H9 (cell line): ENCODE results near the gene SLC22A15. TPM values are rescaled to one million over a fixed set of nuclear protein-coding genes. Genes with fewer than 3 reads are reported as not detected.

Experiments used
- DNase-seq: peaks from one replicate; pipeline ENCODE4 v3.0.0-alpha.2; 2017
- H2AFZ ChIP-seq: one replicate; pipeline ENCODE4 v1.6.1; 2013; ENCODE audit warnings: mild to moderate bottlenecking, low read length, control low read depth, moderate library complexity
- H2AK5ac ChIP-seq: 2 replicates; pipeline ENCODE4 v1.6.1; 2013; ENCODE audit warnings: low read length, control low read depth, mixed read lengths; ENCODE audit not compliant: insufficient read length
- H2BK120ac ChIP-seq: one replicate; pipeline ENCODE4 v1.6.1; 2013; ENCODE audit warnings: low read depth, mild to moderate bottlenecking, low read length, control low read depth, inconsistent platforms; ENCODE audit not compliant: poor library complexity, severe bottlenecking
- H2BK12ac ChIP-seq: 2 replicates; pipeline ENCODE4 v1.6.1; 2013; ENCODE audit warnings: low read length, control low read depth, mixed read lengths, low read depth; ENCODE audit not compliant: insufficient read length
- H2BK15ac ChIP-seq: 2 replicates; pipeline ENCODE4 v1.6.1; 2013; ENCODE audit warnings: low read depth, low read length, control low read depth
- H2BK20ac ChIP-seq: one replicate; pipeline ENCODE4 v1.6.1; 2013; ENCODE audit warnings: low read depth, mild to moderate bottlenecking, low read length, control low read depth, inconsistent platforms; ENCODE audit not compliant: poor library complexity, severe bottlenecking
- H2BK5ac ChIP-seq: 2 replicates; pipeline ENCODE4 v1.6.1; 2013; ENCODE audit warnings: low read length, control low read depth, mixed read lengths; ENCODE audit not compliant: insufficient read length
- H3K14ac ChIP-seq: 2 replicates; pipeline ENCODE4 v1.6.1; 2013; ENCODE audit warnings: low read length, control low read depth; ENCODE audit not compliant: insufficient read depth
- H3K18ac ChIP-seq: 2 replicates; pipeline ENCODE4 v1.6.1; 2013; ENCODE audit warnings: low read depth, mild to moderate bottlenecking, mixed read lengths, low read length, control low read depth; ENCODE audit not compliant: insufficient read length
- H3K23ac ChIP-seq: 2 replicates; pipeline ENCODE4 v1.6.1; 2013; ENCODE audit warnings: low read length, control low read depth, mixed read lengths, low read depth; ENCODE audit not compliant: insufficient read length
- H3K23me2 ChIP-seq: 2 replicates; pipeline ENCODE4 v1.6.1; 2013; ENCODE audit warnings: low read depth, mild to moderate bottlenecking, mixed read lengths, low read length, control low read depth; ENCODE audit not compliant: insufficient read length, poor library complexity, severe bottlenecking
- H3K27ac ChIP-seq: 2 replicates; pipeline ENCODE4 v1.5.1; 2013; ENCODE audit warnings: low read length, control low read depth, mixed read lengths, low read depth; ENCODE audit not compliant: insufficient read length
- H3K27me3 ChIP-seq: 2 replicates; pipeline ENCODE4 v1.6.1; 2013; ENCODE audit warnings: low read length, control low read depth, inconsistent platforms; ENCODE audit not compliant: insufficient read depth
- H3K4ac ChIP-seq: 2 replicates; pipeline ENCODE4 v1.6.1; 2013; ENCODE audit warnings: low read depth, mild to moderate bottlenecking, control low read depth, inconsistent platforms, low read length, moderate library complexity
- H3K4me1 ChIP-seq: 2 replicates; pipeline ENCODE4 v1.6.1; 2013; ENCODE audit warnings: low read length, control low read depth, inconsistent platforms; ENCODE audit not compliant: insufficient read depth
- H3K4me2 ChIP-seq: 2 replicates; pipeline ENCODE4 v1.6.1; 2013; ENCODE audit warnings: low read length, control low read depth, mixed read lengths; ENCODE audit not compliant: insufficient read length, insufficient read depth
- H3K56ac ChIP-seq: 2 replicates; pipeline ENCODE4 v1.6.1; 2013; ENCODE audit warnings: low read depth, mild to moderate bottlenecking, mixed read lengths, low read length, control low read depth; ENCODE audit not compliant: insufficient read length
- H3K79me1 ChIP-seq: 2 replicates; pipeline ENCODE4 v1.6.1; 2013; ENCODE audit warnings: low read depth, mild to moderate bottlenecking, moderate library complexity, low read length, control low read depth, inconsistent platforms; ENCODE audit not compliant: insufficient read depth, poor library complexity, severe bottlenecking
- H3K79me2 ChIP-seq: 2 replicates; pipeline ENCODE4 v1.6.1; 2013; ENCODE audit warnings: low read length, control low read depth, inconsistent platforms; ENCODE audit not compliant: insufficient read depth
- H3K9ac ChIP-seq: 2 replicates; pipeline ENCODE4 v1.6.1; 2013; ENCODE audit warnings: low read length, control low read depth, mixed read lengths; ENCODE audit not compliant: insufficient read length; ENCODE audit errors: extremely low read depth
- H3K9me3 ChIP-seq: one replicate; pipeline ENCODE4 v1.6.1; 2013; ENCODE audit warnings: low read depth, low read length, inconsistent platforms; ENCODE audit not compliant: control insufficient read depth
- H3T11ph ChIP-seq: one replicate; pipeline ENCODE4 v1.6.1; 2013; ENCODE audit warnings: mild to moderate bottlenecking, low read length, control low read depth, inconsistent platforms
- H4K20me1 ChIP-seq: one replicate; pipeline ENCODE4 v1.6.1; 2013; ENCODE audit not compliant: control insufficient read depth, insufficient read length, insufficient read depth
- H4K5ac ChIP-seq: 2 replicates; pipeline ENCODE4 v1.6.1; 2013; ENCODE audit warnings: low read depth, mild to moderate bottlenecking, mixed read lengths, low read length, control low read depth; ENCODE audit not compliant: insufficient read length
- H4K8ac ChIP-seq: replicated peaks from 2 replicates; pipeline ENCODE4 v1.6.1; 2013; ENCODE audit warnings: low read length, control low read depth, mixed read lengths, low read depth; ENCODE audit not compliant: insufficient read length
- H4K91ac ChIP-seq: 2 replicates; pipeline ENCODE4 v1.6.1; 2013; ENCODE audit warnings: low read depth, mild to moderate bottlenecking, moderate library complexity, mixed read lengths, low read length, control low read depth; ENCODE audit not compliant: insufficient read length
- H3K27ac Mint-ChIP-seq, 3 experiments: 2 replicates in 2 of 3; 3 replicates in 1 of 3; pipeline ENCODE4 v1.8.0; 2020 to 2021; ENCODE audit warnings: mixed read lengths in 3 of 3, mild to moderate bottlenecking in 1 of 3, moderate library complexity in 1 of 3
- H3K27me3 Mint-ChIP-seq: 2 replicates; pipeline ENCODE4 v1.8.0; 2021; ENCODE audit warnings: low read depth, mild to moderate bottlenecking, moderate library complexity, mixed read lengths
- H3K36me3 Mint-ChIP-seq, 3 experiments: 2 replicates in 2 of 3; 3 replicates in 1 of 3; pipeline ENCODE4 v1.8.0; 2020 to 2021; ENCODE audit warnings: low read depth in 3 of 3, mixed read lengths in 3 of 3; ENCODE audit not compliant: insufficient read depth in 1 of 3
- H3K4me1 Mint-ChIP-seq, 2 experiments: 2 replicates each; pipeline ENCODE4 v1.8.0; 2020; ENCODE audit warnings: mixed read lengths in 2 of 2
- H3K4me3 Mint-ChIP-seq, 2 experiments: 2 replicates in 1 of 2; 3 replicates in 1 of 2; pipeline ENCODE4 v1.8.0; 2020 to 2021; ENCODE audit warnings: mild to moderate bottlenecking in 2 of 2, mixed read lengths in 2 of 2, moderate library complexity in 1 of 2
- H3K9me3 Mint-ChIP-seq, 2 experiments: 2 replicates in 1 of 2; 3 replicates in 1 of 2; pipeline ENCODE4 v1.8.0; 2020; ENCODE audit warnings: mild to moderate bottlenecking in 2 of 2, mixed read lengths in 2 of 2, moderate library complexity in 1 of 2
- WGBS: extraction: QIAGEN DNeasy Blood & Tissue Kit; methylation state at CpG from one replicate; pipeline ENCODE4 v1.1.7; 2013; ENCODE audit warnings: missing lambda C conversion rate, low lambda C conversion rate, mixed read lengths; ENCODE audit not compliant: insufficient read length; ENCODE audit errors: extremely low coverage; 5-methylcytosine and 5-hydroxymethylcytosine counted together
- total RNA-seq: library from RNA; stranded (reverse); gene quantifications from 2 replicates; pipeline ENCODE4 v1.2.1, GENCODE V29; 2021
- TF ChIP-seq, protein P1 (sequence below): fragments of 200-600 bp; sonication (generic); conservative IDR thresholded peaks from 3 replicates; pipeline ENCODE4 v1.8.0; 2021; ENCODE audit warnings: antibody characterized with exemption, mild to moderate bottlenecking

Gene SLC22A15
- total RNA-seq, 1 experiment from 2014 or later = 3.2 TPM

DNA sequence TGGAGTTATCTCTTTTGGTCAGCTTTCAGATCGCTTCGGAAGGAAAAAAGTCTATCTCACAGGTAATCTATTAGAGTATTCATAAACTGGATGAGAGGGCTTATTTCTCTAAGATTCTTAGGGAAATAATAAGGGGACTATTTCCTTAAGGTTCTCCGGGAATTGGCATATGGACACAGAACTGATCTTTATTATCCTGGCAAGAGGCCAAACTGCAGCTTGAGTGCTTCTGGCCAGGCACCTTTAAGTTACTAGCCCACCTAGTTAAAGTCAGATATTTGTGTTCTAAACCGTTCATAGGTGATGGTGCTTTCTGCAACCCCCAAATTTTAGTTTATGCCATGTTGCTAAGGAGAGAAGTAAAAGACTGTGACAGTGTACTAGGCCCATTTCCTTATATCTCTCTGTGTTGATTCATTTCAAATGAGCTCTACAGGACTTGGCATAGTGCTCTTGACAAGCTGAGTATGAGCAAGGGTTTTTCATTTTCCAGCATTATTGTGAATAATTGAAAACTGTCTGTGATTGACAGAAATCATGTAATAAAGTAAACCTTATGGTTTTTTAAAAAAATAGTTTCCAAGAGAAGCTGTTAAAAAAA, 43.4 kb downstream of the SLC22A15 start:
- Histone ChIP-seq H4K8ac (no peak overlapping the region), H3K27me3 (no peaks in the 10 kb centered on the region), H3K9me3 (no peaks in the 10 kb centered on the region), H3K4me1 (no peaks in the 10 kb centered on the region), H3K4ac (no peak overlapping the region), H2BK12ac (no peak overlapping the region), H2BK120ac (no peak overlapping the region), H3K79me2 (no peaks in the 10 kb centered on the region), H3K18ac (no peak overlapping the region), H3K23me2 (no peaks in the 10 kb centered on the region), H4K5ac (no peak overlapping the region), H2AK5ac (no peak overlapping the region), H2BK15ac (no peak overlapping the region), H2BK5ac (no peak overlapping the region), H3K23ac (no peak overlapping the region), H2BK20ac (no peak overlapping the region), H2AFZ (no peak overlapping the region), H3K79me1 (no peaks in the 10 kb centered on the region), H3K9ac (no peak overlapping the region), H3K14ac (no peak overlapping the region), H3T11ph (no peak overlapping the region), H3K56ac (no peak overlapping the region), H4K91ac (no peak overlapping the region), H3K4me2 (no peak overlapping the region), H4K20me1 (no peaks in the 10 kb centered on the region), H3K27ac (no peak overlapping the region)
- no peak overlapping the region for H3K4me3 Mint-ChIP-seq
- H3K27me3 Mint-ChIP-seq = no peaks in the 10 kb centered on the region
- TF ChIP-seq, protein P1, sequence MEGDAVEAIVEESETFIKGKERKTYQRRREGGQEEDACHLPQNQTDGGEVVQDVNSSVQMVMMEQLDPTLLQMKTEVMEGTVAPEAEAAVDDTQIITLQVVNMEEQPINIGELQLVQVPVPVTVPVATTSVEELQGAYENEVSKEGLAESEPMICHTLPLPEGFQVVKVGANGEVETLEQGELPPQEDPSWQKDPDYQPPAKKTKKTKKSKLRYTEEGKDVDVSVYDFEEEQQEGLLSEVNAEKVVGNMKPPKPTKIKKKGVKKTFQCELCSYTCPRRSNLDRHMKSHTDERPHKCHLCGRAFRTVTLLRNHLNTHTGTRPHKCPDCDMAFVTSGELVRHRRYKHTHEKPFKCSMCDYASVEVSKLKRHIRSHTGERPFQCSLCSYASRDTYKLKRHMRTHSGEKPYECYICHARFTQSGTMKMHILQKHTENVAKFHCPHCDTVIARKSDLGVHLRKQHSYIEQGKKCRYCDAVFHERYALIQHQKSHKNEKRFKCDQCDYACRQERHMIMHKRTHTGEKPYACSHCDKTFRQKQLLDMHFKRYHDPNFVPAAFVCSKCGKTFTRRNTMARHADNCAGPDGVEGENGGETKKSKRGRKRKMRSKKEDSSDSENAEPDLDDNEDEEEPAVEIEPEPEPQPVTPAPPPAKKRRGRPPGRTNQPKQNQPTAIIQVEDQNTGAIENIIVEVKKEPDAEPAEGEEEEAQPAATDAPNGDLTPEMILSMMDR = no peak
- H3K27ac Mint-ChIP-seq = no peak overlapping the region
- WGBS = no CpG with 5 or more reads among the region's 4 CpGs
- no peak for DNase-seq
- peaks cover 5% of the 10 kb centered on the region in 2 experiments; a peak in 3 of 4 replicates for H3K4me1 Mint-ChIP-seq
- peaks cover 0 to 4% of the 10 kb centered on the region in 2 experiments; a peak in 1 of 5 replicates for H3K9me3 Mint-ChIP-seq
- peaks cover 9 to 12% (median 12%) of the 10 kb centered on the region in 3 experiments; a peak in 6 of 7 replicates for H3K36me3 Mint-ChIP-seq
